DMS 273 (cell line): ENCODE measurements around the gene FOS.
"Not testable (repeated sequence)": the region's sequence is repeated elsewhere in the genome, so short reads cannot be mapped to it uniquely, and the experiment has no call there.

Source experiments
- DNase-seq: peaks from one replicate; lab custom pipeline; 2025; ENCODE audit not compliant: unreplicated experiment; lab: John Stamatoyannopoulos, UW

FOS gene

DNA sequence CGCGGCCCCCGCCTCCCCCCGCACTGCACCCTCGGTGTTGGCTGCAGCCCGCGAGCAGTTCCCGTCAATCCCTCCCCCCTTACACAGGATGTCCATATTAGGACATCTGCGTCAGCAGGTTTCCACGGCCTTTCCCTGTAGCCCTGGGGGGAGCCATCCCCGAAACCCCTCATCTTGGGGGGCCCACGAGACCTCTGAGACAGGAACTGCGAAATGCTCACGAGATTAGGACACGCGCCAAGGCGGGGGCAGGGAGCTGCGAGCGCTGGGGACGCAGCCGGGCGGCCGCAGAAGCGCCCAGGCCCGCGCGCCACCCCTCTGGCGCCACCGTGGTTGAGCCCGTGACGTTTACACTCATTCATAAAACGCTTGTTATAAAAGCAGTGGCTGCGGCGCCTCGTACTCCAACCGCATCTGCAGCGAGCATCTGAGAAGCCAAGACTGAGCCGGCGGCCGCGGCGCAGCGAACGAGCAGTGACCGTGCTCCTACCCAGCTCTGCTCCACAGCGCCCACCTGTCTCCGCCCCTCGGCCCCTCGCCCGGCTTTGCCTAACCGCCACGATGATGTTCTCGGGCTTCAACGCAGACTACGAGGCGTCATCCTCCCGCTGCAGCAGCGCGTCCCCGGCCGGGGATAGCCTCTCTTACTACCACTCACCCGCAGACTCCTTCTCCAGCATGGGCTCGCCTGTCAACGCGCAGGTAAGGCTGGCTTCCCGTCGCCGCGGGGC, at the start of gene FOS:
TSS of gene FOS (plus strand) at position 407 of the 731 bp plus-strand sequence. CDS start at position 562, 155 bp downstream.
- peak; percentile 95 for DNase-seq

DNA sequence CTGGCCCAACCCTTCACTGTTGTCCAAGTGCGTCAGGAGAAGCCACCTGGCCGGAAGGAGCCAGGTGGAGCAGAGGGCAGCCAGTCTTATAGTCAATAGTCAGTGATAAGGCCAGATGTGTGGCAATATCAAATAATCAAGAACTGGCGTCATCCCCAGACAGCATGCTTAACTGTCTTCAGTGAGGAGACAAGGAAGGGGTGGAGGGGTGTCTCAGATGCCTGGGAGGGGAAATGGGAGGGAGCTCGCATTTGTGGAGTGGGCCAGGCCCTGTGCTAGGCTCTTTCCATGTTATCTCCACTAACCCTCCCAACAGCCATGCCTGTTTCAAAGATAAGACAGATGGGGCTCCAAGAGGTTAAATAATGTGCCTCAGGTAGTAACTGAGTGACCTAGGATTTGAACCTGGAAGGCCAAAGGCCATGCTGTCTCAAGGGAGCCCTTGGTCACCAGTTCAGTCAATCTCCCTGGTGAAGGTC, 48.9 kb upstream of the FOS start:
- DNase-seq = no peak

DNA sequence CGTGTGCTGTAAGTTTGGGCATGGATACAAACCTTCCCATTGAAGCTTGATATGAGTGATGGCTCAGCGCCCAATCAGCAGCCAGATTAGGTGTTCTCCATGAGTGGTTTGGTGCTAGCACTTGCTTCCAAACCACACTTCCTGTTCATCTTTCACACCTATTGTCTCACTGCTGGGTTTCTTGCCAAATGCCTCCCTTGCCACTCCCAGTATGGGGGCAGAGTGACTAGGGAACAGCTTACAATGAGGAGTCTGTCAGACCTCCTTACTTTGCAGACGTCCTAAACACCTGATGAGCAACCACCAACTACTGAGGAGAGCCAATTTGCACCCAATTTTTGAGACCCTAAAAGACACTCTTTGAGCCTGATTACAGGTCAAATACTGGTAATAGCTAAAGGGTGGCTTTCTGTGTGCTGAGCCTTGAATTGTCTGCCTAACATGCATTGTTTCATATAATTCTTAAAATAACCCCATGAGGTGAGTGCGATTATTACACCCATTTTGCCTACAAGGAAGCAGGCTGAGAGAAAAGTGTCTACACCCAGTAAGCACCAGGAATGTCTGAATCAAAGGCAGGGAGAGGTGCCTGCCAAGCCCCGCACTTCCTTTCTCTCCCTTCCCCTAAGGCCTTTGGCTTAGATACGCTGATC, 48.4 kb upstream of the FOS start:
- DNase-seq = peak; percentile 55

DNA sequence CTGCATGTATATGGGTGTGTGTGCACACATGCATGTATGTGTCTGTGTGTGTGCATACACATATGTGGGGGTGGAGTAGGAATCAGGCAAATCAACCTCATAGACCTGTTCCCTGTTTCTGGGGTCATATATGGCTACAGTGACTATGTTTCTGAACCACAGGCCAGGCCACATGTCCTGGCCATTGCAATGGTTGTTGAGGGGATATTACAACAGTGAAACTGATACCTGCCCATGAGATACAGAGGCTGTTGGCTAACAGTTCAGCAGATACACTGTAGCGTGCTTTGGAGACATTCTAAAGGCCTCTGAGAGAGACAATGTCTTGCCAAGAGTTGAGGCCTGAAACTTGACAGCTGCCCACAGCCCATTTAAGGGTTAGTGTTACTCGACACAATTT, 47.3 kb upstream of the FOS start:
- no peak for DNase-seq

DNA sequence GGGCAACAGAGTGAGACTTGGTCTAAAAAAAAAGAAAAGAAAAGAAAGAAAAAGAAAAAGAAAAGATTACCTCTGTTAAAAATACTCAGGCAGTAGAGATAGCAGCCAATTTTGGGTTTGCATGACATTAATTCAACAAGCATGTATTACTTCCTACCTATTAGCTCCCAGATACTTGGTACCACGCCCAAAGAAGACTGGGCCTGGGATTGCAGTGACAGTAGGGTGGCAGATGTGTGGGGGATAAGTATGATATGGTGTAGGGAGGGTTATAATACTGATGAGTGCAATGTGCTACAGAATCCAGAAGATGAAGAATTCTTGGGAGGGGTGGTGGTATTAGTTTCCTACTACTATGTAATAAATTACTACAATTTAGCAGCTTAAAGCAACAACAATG, 46.4 kb upstream of the FOS start:
- no peak for DNase-seq

DNA sequence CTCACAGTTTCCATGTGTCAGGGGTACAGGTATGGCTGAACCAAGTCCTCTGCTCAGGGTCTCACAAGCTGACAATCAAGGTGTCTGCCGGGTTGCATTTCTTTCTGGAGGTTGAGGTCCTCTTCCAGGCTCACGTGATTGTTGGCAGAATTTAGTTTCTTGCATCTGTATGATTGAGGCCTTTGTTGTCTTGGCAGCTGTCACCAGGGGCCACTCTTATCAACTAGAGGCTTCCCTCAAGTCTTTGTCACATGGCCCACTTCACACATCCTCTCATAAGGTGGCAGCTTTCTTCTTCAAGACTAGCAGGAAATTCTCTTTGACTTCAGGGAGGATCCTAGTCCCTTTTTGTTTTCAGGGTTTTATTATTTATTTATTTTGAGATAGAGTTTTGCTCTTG, 46.0 kb upstream of the FOS start:
- DNase-seq = no peak

DNA sequence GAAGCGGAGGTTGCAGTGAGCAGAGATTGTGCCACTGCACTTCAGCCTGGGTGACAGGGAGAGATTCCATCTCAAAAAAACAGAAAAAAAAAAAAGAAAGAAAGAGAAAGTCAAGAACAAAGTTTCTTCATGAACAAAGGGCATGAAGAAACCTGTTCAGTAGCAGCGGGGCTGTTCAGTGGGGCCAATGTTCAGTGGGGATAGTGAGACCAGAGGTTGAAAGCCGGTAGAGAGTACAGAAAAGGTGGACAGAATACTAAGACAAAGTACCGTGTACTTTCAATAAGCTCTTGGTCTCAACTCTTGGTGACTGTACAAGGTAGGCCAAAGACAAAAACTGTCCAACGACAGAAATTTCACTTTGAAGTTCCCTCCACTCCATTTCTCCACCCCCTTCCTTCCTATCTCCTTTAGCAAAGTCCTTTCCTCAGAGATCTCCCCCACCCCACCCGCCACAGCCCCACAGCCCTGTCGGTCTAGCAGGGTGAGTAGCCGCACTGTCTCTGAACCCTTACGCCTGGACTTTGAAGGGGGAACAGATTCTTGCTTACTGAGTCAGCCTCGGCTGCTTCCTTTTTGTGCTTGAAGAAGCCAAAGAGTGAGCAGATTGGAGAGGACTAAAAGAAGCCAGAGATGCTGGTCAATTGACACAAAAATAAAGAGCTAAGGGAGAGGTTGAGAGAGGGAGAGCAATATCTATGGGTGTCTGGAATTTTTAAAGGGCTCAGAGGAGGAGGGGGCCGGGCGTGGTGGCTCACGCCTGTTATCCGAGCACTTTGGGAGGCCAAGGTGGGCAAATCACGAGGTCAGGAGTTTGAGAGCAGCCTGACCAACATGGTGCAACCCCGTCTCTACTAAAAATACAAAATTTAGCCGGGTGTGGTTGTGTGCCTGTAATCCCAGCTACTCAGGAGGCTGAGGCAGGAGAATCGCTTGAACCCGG, 44.2 kb upstream of the FOS start:
- no peak for DNase-seq

DNA sequence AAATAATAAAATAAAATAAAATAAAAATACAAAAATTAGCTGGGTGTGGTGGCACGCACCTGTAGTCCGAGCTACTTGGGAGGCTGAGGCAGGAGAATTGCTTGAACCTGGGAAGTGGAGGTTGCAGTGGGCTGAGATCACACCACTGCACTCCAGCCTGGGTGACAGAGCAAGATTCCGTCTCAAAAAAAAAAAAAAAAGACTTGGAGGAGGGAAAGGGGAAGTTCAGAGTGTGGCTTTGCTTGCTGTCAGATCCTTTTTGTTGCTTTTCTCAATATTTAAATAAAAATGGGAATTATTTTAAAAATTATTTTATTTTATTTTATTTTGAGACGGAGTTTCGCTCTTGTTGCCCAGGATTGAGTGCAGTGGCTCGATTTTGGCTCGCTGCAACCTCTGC, 43.4 kb upstream of the FOS start:
- not testable (repeated sequence) for DNase-seq

DNA sequence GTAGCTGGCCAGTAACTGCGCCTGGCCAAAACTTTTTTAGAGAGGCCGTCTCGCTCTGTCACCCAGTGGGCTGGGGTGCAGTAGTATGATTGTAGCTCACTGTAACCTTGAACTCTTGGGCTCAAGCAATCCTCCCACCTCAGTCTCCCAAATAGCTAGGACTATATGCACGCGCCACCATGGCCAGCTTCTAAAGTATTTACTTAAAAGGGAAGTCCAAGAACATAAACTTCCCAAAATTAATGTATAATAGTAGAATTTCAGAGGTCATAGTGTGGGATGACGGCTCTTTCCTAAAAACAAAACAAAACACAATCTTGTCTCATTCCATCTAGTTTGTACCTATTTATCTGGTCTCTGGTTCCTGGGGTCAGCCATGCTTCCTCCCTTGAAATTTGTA, 42.2 kb upstream of the FOS start:
- no peak for DNase-seq

DNA sequence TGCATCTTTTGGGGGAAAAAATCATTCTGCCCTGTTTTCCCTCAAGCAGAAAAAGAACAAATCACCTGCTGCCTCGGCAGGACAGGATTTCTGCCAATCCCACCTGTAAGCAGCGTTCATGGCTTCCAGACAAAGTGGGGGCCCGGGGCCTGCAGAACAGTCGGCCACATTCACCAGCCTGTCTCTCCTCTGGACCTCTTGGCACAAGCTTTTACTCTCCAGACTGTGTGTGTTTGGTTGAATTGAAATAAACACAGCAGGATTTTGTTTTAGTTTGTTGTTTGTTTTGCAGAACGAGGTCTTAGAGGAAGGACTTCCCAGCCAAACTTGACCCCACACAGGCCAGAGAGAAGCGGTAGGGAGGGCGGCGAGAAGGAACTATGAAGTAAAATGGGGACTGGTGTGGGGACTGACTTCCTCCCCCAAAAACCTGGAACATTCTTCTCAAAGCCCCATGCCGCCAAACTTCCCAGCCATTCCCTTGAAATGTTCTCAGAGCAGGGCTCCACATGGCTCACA, 41.7 kb upstream of the FOS start:
- DNase-seq = no peak

DNA sequence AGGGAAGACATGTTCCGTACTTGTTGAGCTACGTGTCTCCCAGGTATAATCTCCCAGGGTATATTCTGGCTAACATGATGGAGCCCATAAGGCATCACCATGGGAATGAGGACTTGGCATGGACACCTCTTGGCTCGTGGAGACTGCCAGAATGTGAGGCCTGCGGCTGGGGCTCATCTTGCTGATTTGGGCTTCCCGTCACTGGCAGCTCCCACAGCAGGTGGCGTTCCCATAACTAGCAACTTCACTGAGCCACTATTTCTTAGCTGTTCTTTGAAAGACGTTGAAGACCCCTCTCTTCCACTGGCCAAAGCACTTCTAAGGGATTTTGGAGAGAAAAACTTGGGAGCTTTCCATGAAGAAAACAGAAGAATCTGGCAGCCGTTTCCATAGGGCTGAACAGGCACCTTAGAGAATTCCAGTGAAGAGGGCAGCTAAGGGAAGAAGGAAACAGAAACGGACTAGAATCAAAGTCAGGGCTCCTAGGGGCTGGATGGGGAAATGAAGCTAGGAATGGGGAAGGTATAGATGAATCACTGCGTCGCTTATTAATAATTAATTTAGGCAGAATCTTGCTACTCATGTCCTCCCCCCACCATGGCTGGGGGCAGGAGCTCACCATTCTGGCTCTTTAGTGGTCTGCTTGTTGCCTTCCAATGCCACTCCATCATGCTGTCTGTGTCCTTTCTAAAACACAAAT, 39.7 kb upstream of the FOS start:
- DNase-seq = peak; percentile 61

DNA sequence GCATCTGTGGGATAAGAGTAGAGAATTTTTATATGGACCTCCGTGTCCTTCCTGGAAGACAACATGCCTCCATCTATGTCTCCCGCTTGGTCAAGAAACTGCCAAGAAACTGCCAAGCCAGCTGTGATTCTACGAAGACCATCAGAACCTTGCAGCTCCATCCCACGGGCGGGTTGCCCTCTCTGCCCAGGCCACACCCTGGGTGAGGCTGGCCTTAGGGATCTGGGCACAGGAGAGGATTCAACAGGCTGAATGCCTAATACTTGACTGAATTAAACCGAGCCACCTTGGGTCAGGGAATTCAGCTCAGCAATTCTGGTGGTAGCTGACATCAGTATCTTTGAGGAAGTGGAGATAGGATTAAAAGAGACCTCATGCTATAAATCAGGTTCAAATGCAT, 37.8 kb upstream of the FOS start:
- no peak for DNase-seq

DNA sequence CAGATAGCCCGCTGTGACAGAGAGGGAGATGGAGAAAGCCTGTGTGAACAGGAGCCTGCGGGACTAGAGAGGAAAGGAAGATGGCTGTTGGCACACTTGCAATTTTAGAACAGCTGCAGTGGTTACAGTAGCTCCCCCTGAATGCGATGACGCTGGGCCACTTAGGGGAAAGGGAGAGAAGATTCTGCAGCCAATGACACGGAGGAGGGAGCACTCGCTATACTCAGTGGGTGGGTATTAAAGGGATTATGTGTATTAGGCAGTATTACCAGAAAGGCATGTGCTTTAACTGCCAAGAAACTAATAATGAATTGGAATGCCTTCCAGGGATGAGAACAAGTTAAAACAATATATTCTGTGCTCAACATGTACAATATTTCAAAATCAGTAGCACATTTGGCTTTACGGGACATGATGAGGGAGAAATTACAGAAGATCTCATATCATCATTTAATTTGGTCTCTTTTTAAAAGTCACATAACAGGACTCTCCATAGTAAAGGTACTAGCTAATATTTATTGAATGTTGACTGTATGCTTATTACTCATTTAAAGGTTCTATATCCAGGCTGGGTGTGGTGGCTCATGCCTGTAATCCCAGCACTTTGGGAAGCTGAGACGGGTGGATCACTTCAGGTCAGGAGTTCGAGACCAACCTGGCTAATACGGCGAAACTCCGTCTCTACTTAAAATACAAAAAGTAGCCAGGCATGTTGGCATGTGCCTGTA, 35.9 kb upstream of the FOS start:
- DNase-seq = peak; percentile 82

DNA sequence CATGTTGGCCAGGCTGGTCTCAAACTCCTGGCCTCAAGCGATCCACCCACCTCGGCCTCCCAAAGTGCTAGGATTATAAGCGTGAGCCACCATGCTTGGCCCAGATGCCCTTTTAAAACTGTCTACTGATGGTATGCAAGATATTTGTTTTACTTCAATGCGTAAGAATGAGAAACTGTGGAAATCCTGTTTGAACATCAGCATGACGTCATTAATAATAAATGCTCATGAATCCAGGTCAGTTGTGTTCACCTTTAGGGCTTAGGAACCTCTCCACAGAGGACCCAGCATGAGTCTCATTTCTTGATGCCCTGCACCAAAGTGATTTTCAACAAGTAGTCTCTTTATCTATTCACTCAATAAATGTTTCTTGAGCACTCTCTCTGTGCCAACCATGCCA, 34.5 kb upstream of the FOS start:
- no peak for DNase-seq

DNA sequence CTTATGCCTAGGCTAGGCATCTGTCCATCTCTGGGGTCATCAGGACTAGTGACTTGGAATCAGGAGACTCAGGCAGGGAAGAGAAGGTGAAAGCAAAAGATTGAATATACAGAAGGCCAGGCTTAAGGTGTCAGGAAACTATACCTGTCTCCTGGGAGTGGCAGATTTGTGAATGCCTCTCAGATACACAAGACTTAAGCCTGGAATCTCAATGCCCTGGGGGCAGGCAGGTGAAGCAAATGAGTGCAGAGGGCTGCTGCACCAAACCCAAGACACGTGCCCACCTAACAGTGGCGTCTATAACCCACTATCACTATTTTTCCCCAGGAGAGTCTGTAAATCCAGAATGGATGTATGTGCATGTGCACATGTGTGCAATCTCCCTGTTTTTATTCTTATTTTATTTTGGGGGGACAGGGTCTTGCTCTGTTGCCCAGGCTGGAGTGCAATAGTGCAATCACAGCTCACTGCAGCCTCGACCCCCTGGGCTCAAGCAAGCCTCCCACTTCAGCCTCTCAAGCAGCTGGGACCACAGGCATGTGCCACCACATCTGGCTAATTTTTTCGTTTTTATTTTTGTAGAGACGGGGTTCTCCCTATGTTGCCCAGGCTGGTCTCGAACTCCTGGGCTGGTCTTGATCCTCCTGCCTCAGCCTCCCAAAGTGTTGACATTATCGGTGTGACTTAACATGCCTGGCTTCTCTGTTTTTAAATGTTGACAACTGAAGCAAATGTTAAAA, 31.9 kb upstream of the FOS start:
- DNase-seq = no peak

DNA sequence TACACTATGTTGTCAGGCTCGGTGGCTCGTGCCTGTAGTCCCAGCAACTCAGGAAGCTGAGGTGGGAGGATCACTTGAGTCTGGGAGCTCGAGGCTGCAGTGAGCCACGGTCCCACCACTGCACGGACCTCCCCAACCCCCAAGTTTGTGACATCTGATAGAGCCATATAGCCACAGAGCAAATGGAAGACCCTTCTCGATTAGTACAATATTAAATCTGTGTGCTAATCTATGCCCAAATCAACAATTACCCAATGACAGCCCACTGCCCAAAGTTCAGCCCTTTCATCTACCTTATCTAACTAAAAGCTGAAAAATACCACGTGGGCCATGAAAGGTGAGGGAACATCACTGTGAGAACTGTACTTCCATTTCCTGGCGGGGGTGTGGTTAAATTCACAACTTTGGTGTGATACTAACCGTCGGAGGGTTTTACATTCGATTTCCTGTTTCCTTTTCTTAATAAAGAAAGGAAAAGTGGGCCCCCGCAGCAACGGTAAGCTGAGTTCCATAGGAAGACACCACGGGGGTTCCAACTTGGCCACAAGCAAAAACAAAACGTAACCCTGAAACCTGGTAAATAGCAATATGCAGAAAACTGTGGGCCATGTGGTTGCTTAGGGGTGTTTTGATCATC, 31.2 kb upstream of the FOS start:
- no peak for DNase-seq

DNA sequence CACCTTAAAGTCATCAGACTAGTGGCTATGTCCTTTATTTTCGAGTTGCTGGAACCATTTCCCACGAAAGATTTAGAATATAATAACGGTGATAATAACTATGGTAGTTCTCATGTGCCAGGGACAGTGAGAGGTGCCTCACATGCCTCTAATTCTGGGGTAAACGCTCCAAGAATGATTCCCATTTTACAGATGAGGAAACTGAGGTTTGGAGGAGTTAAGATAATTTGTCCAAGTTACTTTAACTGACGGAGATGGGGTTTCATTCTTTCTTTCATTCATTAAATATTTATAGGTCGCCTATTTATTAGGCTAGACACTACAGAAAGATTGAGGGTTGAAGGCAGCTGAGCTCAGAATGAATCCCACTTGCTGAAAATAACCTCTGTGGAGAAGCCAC, 30.7 kb upstream of the FOS start:
- DNase-seq = no peak

DNA sequence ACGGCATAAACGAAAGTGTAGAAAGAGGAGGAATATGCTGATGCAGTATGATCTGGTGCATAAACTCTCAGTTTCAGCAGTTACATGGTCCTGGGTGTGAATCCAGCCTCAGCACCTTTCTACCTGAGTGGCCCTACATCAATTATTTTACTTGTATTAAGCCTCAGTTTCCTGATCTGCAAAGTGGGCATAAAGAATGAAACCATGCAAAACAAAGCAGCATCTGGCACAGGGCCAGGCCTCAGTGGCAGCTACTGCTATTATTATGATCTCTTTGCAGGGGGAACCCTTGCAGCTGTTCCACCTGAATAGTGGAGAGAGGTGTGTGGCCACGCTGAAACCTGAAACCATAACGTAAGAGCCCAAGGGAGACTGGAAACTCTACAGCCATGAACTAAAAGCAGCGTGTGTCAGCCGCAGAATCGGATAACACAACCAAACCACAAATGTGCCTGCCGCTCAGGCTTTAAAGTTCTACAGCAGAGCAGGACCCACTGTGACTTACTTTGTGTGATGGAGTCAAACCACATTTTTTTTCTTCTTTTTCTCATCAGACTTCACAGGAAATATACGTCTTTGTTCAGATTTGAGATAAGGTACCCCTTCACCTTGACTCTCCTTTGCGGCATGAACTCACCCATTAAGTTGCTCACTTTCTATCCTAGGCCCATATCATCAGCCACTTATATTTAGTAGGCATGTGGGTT, 29.2 kb upstream of the FOS start:
- peak; percentile 29 for DNase-seq
